Effector CD4-positive, alpha-beta T cell (primary cell): ENCODE data around the gene AAMP.

Experiments
- DNase-seq: peaks from one replicate; pipeline ENCODE4 v3.0.0-alpha.2; 2020

AAMP gene

GRCh38 chr2:218257390-218257981 is 12.5 kb downstream of the AAMP start:
- peak; percentile 45 for DNase-seq

- DNase-seq: no peak
Measured at GRCh38 chr2:218256612-218257350, 13.2 kb downstream of the AAMP start.

GRCh38 chr2:218255446-218255845 is 14.5 kb downstream of the AAMP start:
- no peak for DNase-seq

GRCh38 chr2:218253232-218253625 is 16.7 kb downstream of the AAMP start:
- DNase-seq: no peak

- no peak for DNase-seq
Measured at GRCh38 chr2:218252509-218253231, 17.3 kb downstream of the AAMP start.

- DNase-seq: no peak
Measured at GRCh38 chr2:218249691-218250090, 20.2 kb downstream of the AAMP start.

- no peak for DNase-seq
Measured at GRCh38 chr2:218245214-218245613, 24.7 kb downstream of the AAMP start.

- DNase-seq: no peak
Measured at GRCh38 chr2:218244665-218245064, 25.3 kb downstream of the AAMP start.

- DNase-seq: no peak
Measured at GRCh38 chr2:218244204-218244603, 25.7 kb downstream of the AAMP start.

- no peak for DNase-seq
Measured at GRCh38 chr2:218238887-218239286, 31.1 kb downstream of the AAMP start.

GRCh38 chr2:218236829-218237228 is 33.1 kb downstream of the AAMP start:
- no peak for DNase-seq

- DNase-seq: no peak
Measured at GRCh38 chr2:218235017-218235416, 34.9 kb downstream of the AAMP start.

- DNase-seq: no peak
Measured at GRCh38 chr2:218234521-218234920, 35.4 kb downstream of the AAMP start.

- DNase-seq: no peak
Measured at GRCh38 chr2:218233543-218233942, 36.4 kb downstream of the AAMP start.

- no peak for DNase-seq
Measured at GRCh38 chr2:218230882-218231281, 39.1 kb downstream of the AAMP start.

- DNase-seq: no peak
Measured at GRCh38 chr2:218229851-218230250, 40.1 kb downstream of the AAMP start.

- peak; percentile 38 for DNase-seq
Measured at GRCh38 chr2:218229239-218229638, 40.7 kb downstream of the AAMP start.

- DNase-seq: no peak
Measured at GRCh38 chr2:218228366-218229090, 41.4 kb downstream of the AAMP start.

- DNase-seq: no peak
Measured at GRCh38 chr2:218226903-218227302, 43.0 kb downstream of the AAMP start.

GRCh38 chr2:218224186-218224585 is 45.8 kb downstream of the AAMP start:
- DNase-seq: no peak

GRCh38 chr2:218223046-218223445 is 46.9 kb downstream of the AAMP start:
- DNase-seq: peak; percentile 24

GRCh38 chr2:218221000-218221399 is 48.9 kb downstream of the AAMP start:
- no peak for DNase-seq

GRCh38 chr2:218219934-218220333 is 50.0 kb downstream of the AAMP start:
- DNase-seq: no peak
